ENCODE measurements around the gene RPS15.

The RPS15 gene

DNA sequence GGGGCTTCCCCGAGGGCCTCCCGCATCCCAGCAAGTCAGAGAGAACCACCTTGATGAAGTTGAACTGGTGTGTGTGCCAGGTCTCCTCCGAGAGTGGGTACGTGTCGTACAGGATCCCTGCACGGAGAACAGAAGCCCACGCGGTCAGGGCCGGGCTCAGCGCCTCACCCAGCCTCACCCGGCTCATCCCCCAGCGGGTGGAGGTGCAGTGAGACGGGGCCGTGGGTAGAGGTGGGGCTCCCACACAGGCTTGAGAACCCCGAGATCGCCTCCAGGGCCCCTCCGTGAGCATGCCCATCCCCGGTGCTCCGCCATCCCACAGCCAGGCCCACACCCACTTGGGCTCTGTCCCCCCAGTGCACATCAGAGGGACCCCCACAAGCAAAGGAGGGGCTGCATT lies 39.1 kb upstream of the RPS15 start:
- no peak overlapping the region for H3K27ac ChIP-seq

DNA sequence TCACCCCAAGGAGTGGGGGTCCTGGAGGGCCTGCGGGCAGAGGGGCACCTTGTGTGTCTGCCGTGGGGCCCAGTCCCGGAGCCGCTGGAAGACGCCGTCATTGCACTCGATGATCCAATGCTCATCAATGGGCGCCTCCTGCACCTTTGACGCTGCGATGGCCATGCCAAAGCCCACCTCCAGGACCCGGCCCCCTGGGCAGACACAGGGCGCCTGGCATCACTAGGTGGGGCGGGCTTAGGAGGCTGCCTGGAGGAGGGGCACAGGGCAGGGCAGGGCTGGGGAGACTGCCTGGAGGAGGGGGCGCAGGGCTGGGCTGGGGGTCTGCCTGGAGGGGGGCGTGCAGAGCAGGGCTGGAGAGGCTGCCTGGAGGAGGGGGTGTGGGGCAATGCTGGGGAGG lies 38.5 kb upstream of the RPS15 start:
- H3K27ac ChIP-seq: peak overlapping the region; percentile 95
- TF ChIP-seq, protein P1, sequence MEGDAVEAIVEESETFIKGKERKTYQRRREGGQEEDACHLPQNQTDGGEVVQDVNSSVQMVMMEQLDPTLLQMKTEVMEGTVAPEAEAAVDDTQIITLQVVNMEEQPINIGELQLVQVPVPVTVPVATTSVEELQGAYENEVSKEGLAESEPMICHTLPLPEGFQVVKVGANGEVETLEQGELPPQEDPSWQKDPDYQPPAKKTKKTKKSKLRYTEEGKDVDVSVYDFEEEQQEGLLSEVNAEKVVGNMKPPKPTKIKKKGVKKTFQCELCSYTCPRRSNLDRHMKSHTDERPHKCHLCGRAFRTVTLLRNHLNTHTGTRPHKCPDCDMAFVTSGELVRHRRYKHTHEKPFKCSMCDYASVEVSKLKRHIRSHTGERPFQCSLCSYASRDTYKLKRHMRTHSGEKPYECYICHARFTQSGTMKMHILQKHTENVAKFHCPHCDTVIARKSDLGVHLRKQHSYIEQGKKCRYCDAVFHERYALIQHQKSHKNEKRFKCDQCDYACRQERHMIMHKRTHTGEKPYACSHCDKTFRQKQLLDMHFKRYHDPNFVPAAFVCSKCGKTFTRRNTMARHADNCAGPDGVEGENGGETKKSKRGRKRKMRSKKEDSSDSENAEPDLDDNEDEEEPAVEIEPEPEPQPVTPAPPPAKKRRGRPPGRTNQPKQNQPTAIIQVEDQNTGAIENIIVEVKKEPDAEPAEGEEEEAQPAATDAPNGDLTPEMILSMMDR (conservative IDR thresholded peaks at IDR 0.05): no peak
- TF ChIP-seq ZFX (IDR thresholded peaks at IDR 0.05): no peak

More for the DNA sequence above, 39.1 kb upstream of the RPS15 start:
- no peak for TF ChIP-seq ZFX (IDR thresholded peaks at IDR 0.05)
- TF ChIP-seq, protein P1 (conservative IDR thresholded peaks at IDR 0.05): no peak

DNA sequence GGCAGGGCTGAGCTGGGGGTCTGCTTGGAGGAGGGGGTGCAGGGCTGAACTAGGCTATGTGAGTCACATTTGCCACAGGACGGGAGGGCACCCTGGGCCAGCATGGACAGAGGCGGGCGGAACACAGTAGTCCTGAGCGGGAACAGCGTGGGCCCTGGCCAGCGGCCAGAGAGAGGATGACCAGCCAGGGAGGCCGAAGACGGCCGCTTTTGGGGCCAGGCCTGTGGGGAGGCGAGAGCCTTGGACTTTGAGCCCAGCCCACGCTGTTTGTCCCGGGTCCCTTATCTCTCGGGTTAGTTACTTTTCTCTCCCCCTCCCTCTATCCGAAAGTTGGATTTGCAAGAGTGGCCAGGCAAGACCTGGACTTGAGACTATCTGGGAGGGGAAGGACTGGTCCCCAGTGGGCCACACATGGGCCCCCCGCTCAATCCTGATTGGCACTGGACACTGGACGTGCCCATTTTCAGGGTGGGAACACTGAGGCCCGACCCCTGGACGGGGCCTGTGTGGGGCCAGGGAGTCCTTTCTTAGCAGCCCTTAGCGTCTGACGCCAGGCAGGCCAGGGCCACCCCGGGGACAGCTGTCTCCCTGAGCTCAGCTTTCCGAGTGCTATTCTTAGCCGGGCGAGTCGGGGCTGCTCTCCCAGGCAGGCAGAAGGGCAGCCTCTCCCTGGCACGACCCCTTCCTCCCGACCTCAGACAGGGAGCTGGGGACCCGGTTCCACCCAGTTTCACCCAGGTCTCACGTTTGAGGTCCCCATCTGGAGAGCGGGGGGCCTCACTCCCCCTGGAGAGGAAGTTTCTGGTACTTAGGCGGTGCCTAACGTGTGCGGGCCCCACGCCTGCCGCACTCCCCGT lies 37.7 kb upstream of the RPS15 start:
- peak overlapping the region; percentile 95 for H3K27ac ChIP-seq

DNA sequence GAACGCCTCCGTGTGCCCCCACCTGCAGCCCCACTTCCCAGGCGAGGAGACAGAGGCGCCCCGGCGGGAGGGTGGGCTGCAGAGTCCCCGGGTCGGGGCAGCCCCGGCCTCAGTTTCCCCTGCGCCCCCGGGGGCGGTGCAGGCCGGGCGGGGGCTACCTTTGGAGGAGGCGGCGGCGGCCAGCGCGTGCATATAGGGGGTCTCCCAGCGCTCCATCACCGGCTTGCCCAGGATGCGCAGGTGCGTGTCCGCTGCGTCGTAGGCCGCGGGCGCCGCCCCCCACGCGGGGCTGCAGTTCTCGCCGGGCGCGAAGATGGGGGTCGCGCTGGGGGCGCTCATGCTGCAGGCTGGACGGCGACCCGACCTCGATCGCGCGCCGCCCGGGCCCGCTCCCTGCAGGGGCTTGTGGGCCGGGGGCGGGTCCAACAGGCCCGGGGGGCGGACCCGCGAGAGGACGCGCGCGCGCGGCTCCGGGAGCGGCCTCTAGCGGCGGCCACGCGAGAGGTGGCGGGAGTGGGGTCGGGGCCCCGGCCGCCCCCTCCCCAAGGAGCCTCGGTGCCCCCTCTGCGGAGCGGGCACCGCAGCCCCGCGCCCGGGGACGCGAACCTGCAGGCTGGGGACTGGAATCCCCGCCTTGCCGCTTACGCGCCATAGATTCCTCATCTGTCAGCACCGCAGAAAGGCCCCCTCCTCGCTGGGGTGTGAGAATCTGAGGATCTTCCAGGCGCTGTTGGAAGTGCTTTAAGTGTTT lies 36.9 kb upstream of the RPS15 start, which contains the start of gene GAMT:
Gene GAMT (minus strand): TSS at position 405 of the 751 bp plus-strand sequence. CDS start 66 bp downstream, at position 339.
- TF ChIP-seq, protein P1 (conservative IDR thresholded peaks at IDR 0.05): peak; percentile 94
- peak; percentile 55 for TF ChIP-seq ZFX (IDR thresholded peaks at IDR 0.05)
- H3K27ac ChIP-seq: peak within 1 kb of the TSS; percentile 95

More for the DNA sequence above, 37.7 kb upstream of the RPS15 start:
- TF ChIP-seq, protein P1 (conservative IDR thresholded peaks at IDR 0.05): no peak
- TF ChIP-seq ZFX (IDR thresholded peaks at IDR 0.05): no peak

DNA sequence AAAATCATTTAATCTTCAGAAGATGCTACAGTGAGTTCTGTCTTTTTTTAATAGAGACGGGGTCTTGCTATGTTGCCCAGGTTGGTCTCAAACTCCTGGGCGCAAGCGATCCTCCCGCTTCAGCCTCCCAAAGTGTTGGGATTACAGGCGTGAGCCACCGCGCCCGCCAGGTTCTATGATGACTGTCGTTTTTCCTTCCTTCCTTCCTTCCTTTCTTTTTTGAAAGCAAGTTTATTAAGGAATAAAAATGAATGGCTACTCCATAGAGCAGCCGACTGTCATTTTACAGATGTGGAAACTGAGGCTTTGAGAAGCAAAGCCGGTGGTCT lies 36.3 kb upstream of the RPS15 start:
- peak overlapping the region; percentile 95 for H3K27ac ChIP-seq
- no peak for TF ChIP-seq ZFX (IDR thresholded peaks at IDR 0.05)
- TF ChIP-seq, protein P1 (conservative IDR thresholded peaks at IDR 0.05): peak; percentile 68; the same call in 1 of the 2 replicates

DNA sequence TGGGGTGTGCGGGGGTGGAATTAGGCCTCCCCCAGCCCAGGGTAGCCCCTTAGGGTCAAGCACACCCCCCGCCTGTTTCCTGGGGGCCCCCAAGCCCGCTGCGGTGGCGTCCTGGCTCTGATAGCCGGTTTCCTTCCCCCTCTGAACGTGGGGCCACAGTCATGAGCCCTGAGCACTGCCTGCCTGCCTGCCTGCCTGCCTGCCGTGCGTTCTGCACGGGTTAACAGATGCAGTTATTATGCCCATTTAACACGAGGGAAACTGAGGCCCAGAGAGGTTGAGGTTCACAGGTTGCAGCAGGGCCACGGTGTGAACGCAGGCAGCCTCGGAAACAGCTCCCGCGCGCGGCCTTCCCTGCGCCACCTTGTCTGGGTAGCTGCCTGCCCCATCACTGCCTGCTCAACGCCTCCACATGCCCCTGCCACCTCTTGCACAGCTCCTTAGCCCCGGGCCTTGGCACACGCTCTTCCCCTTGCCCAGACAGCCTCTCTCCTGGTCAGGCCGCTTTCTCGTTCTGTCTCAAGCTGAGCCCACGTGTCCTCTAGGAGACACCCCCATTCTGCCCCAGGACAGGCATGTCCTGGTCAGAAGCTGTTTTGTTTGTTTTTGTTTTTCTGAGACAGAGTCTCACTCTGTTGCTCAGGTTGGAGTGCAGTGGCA lies 35.7 kb upstream of the RPS15 start:
- H3K27ac ChIP-seq: no peak overlapping the region
- TF ChIP-seq, protein P1 (conservative IDR thresholded peaks at IDR 0.05): no peak
- no peak for TF ChIP-seq ZFX (IDR thresholded peaks at IDR 0.05)
